Neural cell (in vitro differentiated cells): ENCODE data around the gene DLGAP4.

Experiments
- POLR2AphosphoS5 ChIP-seq: IDR thresholded peaks from 2 replicates; pipeline ENCODE4 v1.6.1; 2012
- RAD21 ChIP-seq: fragments of 450-650 bp; conservative IDR thresholded peaks from 2 replicates; pipeline ENCODE4 v1.6.1; 2014; ENCODE audit warnings: antibody characterized with exemption, mild to moderate bottlenecking, moderate library complexity
- SMC3 ChIP-seq: fragments of 450-650 bp; conservative IDR thresholded peaks from 2 replicates; pipeline ENCODE4 v1.6.1; 2014; ENCODE audit warnings: antibody characterized with exemption, mild to moderate bottlenecking, moderate library complexity; ENCODE audit not compliant: poor library complexity
- TF ChIP-seq, protein P1 (sequence below): fragments of 450-650 bp; IDR thresholded peaks from 2 replicates; pipeline ENCODE4 v1.5.1; 2014; ENCODE audit warnings: antibody characterized with exemption, mild to moderate bottlenecking, moderate library complexity; ENCODE audit not compliant: poor library complexity, severe bottlenecking

DNA sequence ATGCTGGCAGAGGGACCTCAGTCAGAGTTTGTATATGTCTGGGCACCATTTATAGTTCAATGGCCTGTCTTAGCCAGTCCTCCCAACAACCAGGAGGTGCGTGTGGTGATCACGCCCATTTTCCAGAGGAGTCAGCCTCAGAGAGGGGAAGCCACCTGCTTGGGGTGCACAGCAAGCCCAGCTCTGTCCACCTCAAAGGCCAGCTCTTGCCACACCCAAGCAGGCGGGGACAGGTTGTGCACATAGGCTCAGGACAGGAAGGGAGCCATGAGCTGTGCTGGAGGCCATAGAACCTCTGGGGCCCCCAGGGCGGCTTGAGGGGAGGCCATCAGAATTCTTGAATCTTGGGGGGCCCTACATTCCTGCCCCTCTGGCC lies 61.2 kb downstream of the DLGAP4 start:
- TF ChIP-seq POLR2AphosphoS5 (no peak), RAD21 (no peak), SMC3 (no peak)
- TF ChIP-seq, protein P1, sequence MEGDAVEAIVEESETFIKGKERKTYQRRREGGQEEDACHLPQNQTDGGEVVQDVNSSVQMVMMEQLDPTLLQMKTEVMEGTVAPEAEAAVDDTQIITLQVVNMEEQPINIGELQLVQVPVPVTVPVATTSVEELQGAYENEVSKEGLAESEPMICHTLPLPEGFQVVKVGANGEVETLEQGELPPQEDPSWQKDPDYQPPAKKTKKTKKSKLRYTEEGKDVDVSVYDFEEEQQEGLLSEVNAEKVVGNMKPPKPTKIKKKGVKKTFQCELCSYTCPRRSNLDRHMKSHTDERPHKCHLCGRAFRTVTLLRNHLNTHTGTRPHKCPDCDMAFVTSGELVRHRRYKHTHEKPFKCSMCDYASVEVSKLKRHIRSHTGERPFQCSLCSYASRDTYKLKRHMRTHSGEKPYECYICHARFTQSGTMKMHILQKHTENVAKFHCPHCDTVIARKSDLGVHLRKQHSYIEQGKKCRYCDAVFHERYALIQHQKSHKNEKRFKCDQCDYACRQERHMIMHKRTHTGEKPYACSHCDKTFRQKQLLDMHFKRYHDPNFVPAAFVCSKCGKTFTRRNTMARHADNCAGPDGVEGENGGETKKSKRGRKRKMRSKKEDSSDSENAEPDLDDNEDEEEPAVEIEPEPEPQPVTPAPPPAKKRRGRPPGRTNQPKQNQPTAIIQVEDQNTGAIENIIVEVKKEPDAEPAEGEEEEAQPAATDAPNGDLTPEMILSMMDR = no peak
